Astrocyte (in vitro differentiated cells and primary cell): Measurements from ENCODE around the gene MMP17. TPM values are rescaled to one million over a fixed set of nuclear protein-coding genes. Genes with fewer than 3 reads are reported as not detected.

ENCODE experiments used
- DNase-seq: peaks from one replicate; pipeline ENCODE4 v3.0.0-alpha.2; 2010; ENCODE audit warnings: low read depth
- FAIRE-seq: peaks from 2 replicates; lab custom pipeline; 2011; peaks lifted over from hg19 to GRCh38; lab: Jason Lieb, UNC
- H2AFZ ChIP-seq: 2 replicates; pipeline ENCODE4 v1.6.0; 2012; ENCODE audit warnings: low read depth, low read length, inconsistent platforms
- H3K27ac ChIP-seq: 2 replicates; pipeline ENCODE4 v1.5.1; 2011; ENCODE audit warnings: low read depth, low read length, inconsistent platforms
- H3K27me3 ChIP-seq: 2 replicates; pipeline ENCODE4 v1.6.0; 2011; ENCODE audit warnings: low read length, inconsistent platforms; ENCODE audit not compliant: insufficient read depth
- H3K36me3 ChIP-seq: 2 replicates; pipeline ENCODE4 v1.5.1; 2011; ENCODE audit warnings: low read length, inconsistent platforms; ENCODE audit not compliant: insufficient read depth
- H3K4me1 ChIP-seq: 2 replicates; pipeline ENCODE4 v1.5.1; 2011; ENCODE audit warnings: low read length, inconsistent platforms; ENCODE audit not compliant: insufficient read depth
- H3K4me2 ChIP-seq: 2 replicates; pipeline ENCODE4 v1.6.0; 2012; ENCODE audit warnings: low read length, inconsistent platforms
- H3K4me3 ChIP-seq: 2 replicates; pipeline ENCODE4 v1.5.1; 2011; ENCODE audit warnings: low read depth, mild to moderate bottlenecking, low read length, inconsistent platforms; ENCODE audit not compliant: insufficient read depth
- H3K79me2 ChIP-seq: 2 replicates; pipeline ENCODE4 v1.6.0; 2012; ENCODE audit warnings: mild to moderate bottlenecking, low read length, inconsistent platforms; ENCODE audit not compliant: insufficient read depth
- H3K9ac ChIP-seq: 2 replicates; pipeline ENCODE4 v1.6.0; 2012; ENCODE audit warnings: mild to moderate bottlenecking, low read length, inconsistent platforms
- H3K9me3 ChIP-seq: 2 replicates; pipeline ENCODE4 v1.5.1; 2012; ENCODE audit warnings: low read depth, mild to moderate bottlenecking, low read length, inconsistent platforms; ENCODE audit not compliant: insufficient read depth
- H4K20me1 ChIP-seq: 2 replicates; pipeline ENCODE4 v1.6.0; 2012; ENCODE audit warnings: low read length, inconsistent platforms; ENCODE audit not compliant: insufficient read depth
- H3K27ac Mint-ChIP-seq: one replicate; pipeline ENCODE4 v1.8.0; 2021; ENCODE audit warnings: mild to moderate bottlenecking, mixed read lengths; ENCODE audit not compliant: unreplicated experiment
- H3K27me3 Mint-ChIP-seq: one replicate; pipeline ENCODE4 v1.8.0; 2021; ENCODE audit warnings: low read depth, mixed read lengths; ENCODE audit not compliant: unreplicated experiment
- H3K36me3 Mint-ChIP-seq: one replicate; pipeline ENCODE4 v1.8.0; 2021; ENCODE audit warnings: low read depth, mixed read lengths; ENCODE audit not compliant: unreplicated experiment
- H3K4me1 Mint-ChIP-seq: one replicate; pipeline ENCODE4 v1.8.0; 2021; ENCODE audit warnings: low read depth, mixed read lengths; ENCODE audit not compliant: unreplicated experiment
- H3K4me3 Mint-ChIP-seq: one replicate; pipeline ENCODE4 v1.8.0; 2021; ENCODE audit warnings: mild to moderate bottlenecking, moderate library complexity, mixed read lengths; ENCODE audit not compliant: unreplicated experiment
- H3K9me3 Mint-ChIP-seq: one replicate; pipeline ENCODE4 v1.8.0; 2021; ENCODE audit warnings: mild to moderate bottlenecking, mixed read lengths; ENCODE audit not compliant: unreplicated experiment
- CTCF ChIP-seq: IDR thresholded peaks from 2 replicates; pipeline ENCODE4 v1.5.1; 2011; ENCODE audit warnings: low read depth, mild to moderate bottlenecking, inconsistent platforms, low read length, moderate library complexity; ENCODE audit not compliant: insufficient read depth
- EZH2 ChIP-seq: IDR thresholded peaks from 2 replicates; pipeline ENCODE4 v1.6.1; 2012; ENCODE audit warnings: mild to moderate bottlenecking, low read length, inconsistent platforms; ENCODE audit not compliant: insufficient read depth
- total RNA-seq: library from RNA; stranded (reverse); gene quantifications from 2 replicates; pipeline ENCODE4 v1.2.1, GENCODE V29; 2021

Gene MMP17
- total RNA-seq, 1 donor from 2014 or later = 8.4 TPM

- no peak for TF ChIP-seq CTCF
- Mint-ChIP-seq H3K27me3 (peaks cover 7% of the 10 kb centered on the region), H3K4me1 (no peaks in the 10 kb centered on the region), H3K36me3 (no peaks in the 10 kb centered on the region), H3K9me3 (peaks cover 6% of the 10 kb centered on the region), H3K4me3 (no peak overlapping the region), H3K27ac (no peak overlapping the region)
- no peak overlapping the region for H3K4me2 ChIP-seq
- no peak overlapping the region for H3K9ac ChIP-seq
- no peaks in the 10 kb centered on the region for H3K9me3 ChIP-seq
- no peak overlapping the region for H2AFZ ChIP-seq
- no peaks in the 10 kb centered on the region for H4K20me1 ChIP-seq
- no peaks in the 10 kb centered on the region for H3K27me3 ChIP-seq
- FAIRE-seq = no peak
- no peaks in the 10 kb centered on the region for H3K4me1 ChIP-seq
- no peak overlapping the region for H3K27ac ChIP-seq
- no peaks in the 10 kb centered on the region for H3K79me2 ChIP-seq
- no peaks in the 10 kb centered on the region for H3K36me3 ChIP-seq
- no peak overlapping the region for H3K4me3 ChIP-seq
- no peak for DNase-seq
These were observed 11.0 kb upstream of the MMP17 start for GRCh38 chr12:131817241-131817640.

GRCh38 chr12:131818821-131819585, 9.2 kb upstream of the MMP17 start:
- Histone ChIP-seq H3K27me3 (no peaks in the 10 kb centered on the region), H3K4me2 (no peak overlapping the region), H3K9me3 (no peaks in the 10 kb centered on the region), H3K9ac (no peak overlapping the region), H3K4me3 (no peak overlapping the region), H3K4me1 (no peaks in the 10 kb centered on the region), H2AFZ (no peak overlapping the region), H4K20me1 (no peaks in the 10 kb centered on the region), H3K36me3 (no peaks in the 10 kb centered on the region), H3K79me2 (no peaks in the 10 kb centered on the region), H3K27ac (no peak overlapping the region)
- H3K36me3 Mint-ChIP-seq = no peaks in the 10 kb centered on the region
- no peak overlapping the region for H3K27ac Mint-ChIP-seq
- DNase-seq = no peak
- H3K4me3 Mint-ChIP-seq = no peak overlapping the region
- no peak for FAIRE-seq
- no peaks in the 10 kb centered on the region for H3K4me1 Mint-ChIP-seq
- H3K27me3 Mint-ChIP-seq = peaks cover 7% of the 10 kb centered on the region
- no peaks in the 10 kb centered on the region for H3K9me3 Mint-ChIP-seq
- TF ChIP-seq EZH2 (no peak), CTCF (no peak)

- H3K27me3 ChIP-seq = no peaks in the 10 kb centered on the region
- no peak overlapping the region for H3K4me2 ChIP-seq
- H3K9me3 Mint-ChIP-seq = no peaks in the 10 kb centered on the region
- no peaks in the 10 kb centered on the region for H3K36me3 Mint-ChIP-seq
- H3K36me3 ChIP-seq = no peaks in the 10 kb centered on the region
- no peak overlapping the region for H3K27ac ChIP-seq
- H3K9ac ChIP-seq = no peak overlapping the region
- H3K4me1 ChIP-seq = peaks cover 14% of the 10 kb centered on the region
- H3K79me2 ChIP-seq = no peaks in the 10 kb centered on the region
- no peak overlapping the region for H2AFZ ChIP-seq
- H3K27ac Mint-ChIP-seq = no peak overlapping the region
- FAIRE-seq = no peak
- H4K20me1 ChIP-seq = peaks cover 3% of the 10 kb centered on the region
- H3K4me1 Mint-ChIP-seq = no peaks in the 10 kb centered on the region
- DNase-seq = no peak
- TF ChIP-seq EZH2 (no peak), CTCF (no peak)
- no peaks in the 10 kb centered on the region for H3K9me3 ChIP-seq
- H3K27me3 Mint-ChIP-seq = peaks cover 26% of the 10 kb centered on the region
- no peak overlapping the region for H3K4me3 Mint-ChIP-seq
- H3K4me3 ChIP-seq = no peak overlapping the region
These were observed 3.7 kb upstream of the MMP17 start for GRCh38 chr12:131824450-131824849.
